Esophagus squamous epithelium (tissue), 5 donors: ENCODE results near the gene GALNT2. TPM values are rescaled to one million over a fixed set of nuclear protein-coding genes. Genes with fewer than 3 reads are reported as not detected.

Experiments
- DNase-seq: peaks from one replicate; lab custom pipeline; 2025; lab: John Stamatoyannopoulos, UW
- H3K27ac ChIP-seq, 4 donors: fragments of 200-600 bp; sonication (generic); one replicate each; pipeline ENCODE4 v1.5.1; 2016 to 2019; ENCODE audit warnings: mild to moderate bottlenecking in 1 of 4
- H3K27me3 ChIP-seq, 4 donors: fragments of 200-600 bp; sonication (generic); 1 replicate in 3 of 4; 2 replicates in 1 of 4; pipeline versions ENCODE4 v1.5.1 to v1.6.0; 2017 to 2021; ENCODE audit warnings: antibody characterized with exemption in 1 of 4
- H3K36me3 ChIP-seq, 3 donors: fragments of 200-600 bp; sonication (generic); one replicate each; pipeline ENCODE4 v1.5.1; 2016 to 2019
- H3K4me1 ChIP-seq, 3 donors: fragments of 200-600 bp; sonication (generic); one replicate each; pipeline ENCODE4 v1.5.1; 2017 to 2019
- H3K4me3 ChIP-seq, 4 donors: fragments of 200-600 bp; sonication (generic); 1 replicate in 3 of 4; 2 replicates in 1 of 4; pipeline ENCODE4 v1.5.1; 2016 to 2019; ENCODE audit warnings: mild to moderate bottlenecking in 2 of 4, moderate library complexity in 1 of 4
- H3K9me3 ChIP-seq, 3 donors: fragments of 200-600 bp; sonication (generic); one replicate each; pipeline ENCODE4 v1.5.1; 2016 to 2019
- CTCF ChIP-seq, 6 experiments: fragments of 450-650 bp in 4 of 6; fragments of 200-600 bp in 2 of 6; sonication (generic) in 2 of 6; IDR thresholded peaks; one replicate each; pipeline ENCODE4 v1.5.1; 2016 to 2019; ENCODE audit warnings: antibody characterized with exemption in 6 of 6, mild to moderate bottlenecking in 4 of 6, moderate library complexity in 4 of 6
- POLR2A ChIP-seq, 4 donors: fragments of 450-650 bp; IDR thresholded peaks; one replicate each; pipeline ENCODE4 v1.6.1; 2017; ENCODE audit warnings: antibody characterized with exemption in 4 of 4, mild to moderate bottlenecking in 4 of 4, moderate library complexity in 3 of 4
- WGBS, 2 donors: methylation state at CpG; one replicate each; pipeline ENCODE4 v1.1.5; 2018; 5-methylcytosine and 5-hydroxymethylcytosine counted together
- intact Hi-C: fragments of 100-400 bp; cut with DNase I; formaldehyde crosslinking; loops from one replicate; pipeline ENCODE4 v1.15.0; 2022
- total RNA-seq, 4 donors: library from RNA; depleted of rRNA; stranded (reverse); fragments of >200 nt; gene quantifications; one replicate each; pipeline ENCODE4 v1.1.0, GENCODE V29; 2016
- donor health status: DM: yes; HTN: yes; CAD: no.

Gene GALNT2
- total RNA-seq, 4 donors from 2014 or later: 25.8 to 36.2 (median 31.0) TPM

- Histone ChIP-seq H3K36me3 (peaks cover 0 to 21% (median 0%) of the 10 kb centered on the region in 3 donors), H3K27me3 (no peaks in the 10 kb centered on the region), H3K27ac (peak overlapping the region in 3 of 4 donors; percentile 3 to 53 (median 51)), H3K9me3 (no peaks in the 10 kb centered on the region), H3K4me3 (no peak overlapping the region), H3K4me1 (peaks cover 0 to 48% (median 19%) of the 10 kb centered on the region in 3 donors)
- intact Hi-C loops: no loop called here
- 73 to 75% methylated on average over 10 of the region's 10 CpGs for WGBS, 2 donors
- no peak for DNase-seq
- TF ChIP-seq CTCF (IDR thresholded peaks at IDR 0.05): no peak
- no peak for TF ChIP-seq POLR2A (IDR thresholded peaks at IDR 0.05)
These were observed 141.7 kb downstream of the GALNT2 start for GRCh38 chr1:230208619-230209261.

- DNase-seq: no peak
- intact Hi-C loops: no loop called here
- H3K4me3 ChIP-seq: no peak overlapping the region
- WGBS, 2 donors: 56 to 59% methylated on average over 4 of the region's 4 CpGs
- no peaks in the 10 kb centered on the region for H3K9me3 ChIP-seq
- no peaks in the 10 kb centered on the region for H3K27me3 ChIP-seq
- peak overlapping the region in 3 of 4 donors; percentile 3 to 53 (median 25) for H3K27ac ChIP-seq
- peaks cover 0 to 5% (median 0%) of the 10 kb centered on the region in 3 donors for H3K36me3 ChIP-seq
- peaks cover 0 to 57% (median 32%) of the 10 kb centered on the region in 3 donors for H3K4me1 ChIP-seq
- TF ChIP-seq CTCF (IDR thresholded peaks at IDR 0.05): no peak
- no peak for TF ChIP-seq POLR2A (IDR thresholded peaks at IDR 0.05)
These were observed 143.4 kb downstream of the GALNT2 start for GRCh38 chr1:230210326-230210980.

DNA sequence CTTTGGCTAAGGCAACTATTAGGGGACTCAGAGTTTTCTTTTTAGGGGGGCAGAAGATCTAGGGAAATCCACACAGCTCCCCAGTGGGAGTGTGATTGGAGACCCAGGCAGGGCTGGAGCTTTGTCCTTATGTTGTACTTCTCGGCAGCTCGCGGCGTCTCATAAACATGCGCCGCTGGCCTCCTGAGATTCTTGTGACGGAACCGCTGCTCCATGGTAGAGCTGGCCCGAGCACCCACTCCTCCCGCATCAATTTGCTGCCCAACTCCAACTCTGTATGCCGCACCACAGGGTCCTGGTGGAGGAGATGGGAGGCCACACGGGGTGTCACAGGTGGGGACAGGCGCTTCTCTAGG, 143.9 kb downstream of the GALNT2 start:
- Histone ChIP-seq H3K27ac (peak overlapping the region in 3 of 4 donors; percentile 3 to 53 (median 25)), H3K9me3 (no peaks in the 10 kb centered on the region), H3K4me1 (peaks cover 0 to 62% (median 35%) of the 10 kb centered on the region in 3 donors), H3K27me3 (no peaks in the 10 kb centered on the region), H3K4me3 (no peak overlapping the region), H3K36me3 (no peaks in the 10 kb centered on the region)
- no peak for DNase-seq
- intact Hi-C loops: no loop called here
- TF ChIP-seq POLR2A (IDR thresholded peaks at IDR 0.05) (no peak), CTCF (IDR thresholded peaks at IDR 0.05) (no peak)
- 90 to 100% methylated on average over 1 to 2 of the region's 13 CpGs for WGBS, 2 donors

- intact Hi-C loops: no loop called here
- 79 to 89% methylated on average over 7 of the region's 8 CpGs for WGBS, 2 donors
- H3K27me3 ChIP-seq: no peaks in the 10 kb centered on the region
- H3K4me1 ChIP-seq: peaks cover 0 to 63% (median 35%) of the 10 kb centered on the region in 3 donors
- H3K4me3 ChIP-seq: no peak overlapping the region
- H3K27ac ChIP-seq: peak overlapping the region in 3 of 4 donors; percentile 14 to 70 (median 53)
- TF ChIP-seq POLR2A (IDR thresholded peaks at IDR 0.05) (no peak), CTCF (IDR thresholded peaks at IDR 0.05) (no peak)
- no peaks in the 10 kb centered on the region for H3K36me3 ChIP-seq
- no peaks in the 10 kb centered on the region for H3K9me3 ChIP-seq
- DNase-seq: no peak
These were observed 144.6 kb downstream of the GALNT2 start for GRCh38 chr1:230211436-230212145.
